Dermis microvascular lymphatic vessel endothelial cell (primary cell): ENCODE data around the gene POLRMT. TPM values are rescaled to one million over a fixed set of nuclear protein-coding genes. Genes with fewer than 3 reads are reported as not detected.
"Not testable (repeated sequence)": the region's sequence is repeated elsewhere in the genome, so short reads cannot be mapped to it uniquely, and the experiment has no call there.

ENCODE experiments used
- DNase-seq, 2 donors: peaks; one replicate each; pipeline versions ENCODE4 v3.0.0 to v3.0.0-alpha.2; 2010; ENCODE audit warnings: low read depth in 2 of 2
- total RNA-seq: library from RNA; depleted of rRNA; stranded (reverse); fragments of >200 nt; gene quantifications from 2 replicates; pipeline ENCODE4 v1.2.1, GENCODE V29; 2014

POLRMT gene
- total RNA-seq, 1 donor from 2014 or later: 19.3 TPM

DNA sequence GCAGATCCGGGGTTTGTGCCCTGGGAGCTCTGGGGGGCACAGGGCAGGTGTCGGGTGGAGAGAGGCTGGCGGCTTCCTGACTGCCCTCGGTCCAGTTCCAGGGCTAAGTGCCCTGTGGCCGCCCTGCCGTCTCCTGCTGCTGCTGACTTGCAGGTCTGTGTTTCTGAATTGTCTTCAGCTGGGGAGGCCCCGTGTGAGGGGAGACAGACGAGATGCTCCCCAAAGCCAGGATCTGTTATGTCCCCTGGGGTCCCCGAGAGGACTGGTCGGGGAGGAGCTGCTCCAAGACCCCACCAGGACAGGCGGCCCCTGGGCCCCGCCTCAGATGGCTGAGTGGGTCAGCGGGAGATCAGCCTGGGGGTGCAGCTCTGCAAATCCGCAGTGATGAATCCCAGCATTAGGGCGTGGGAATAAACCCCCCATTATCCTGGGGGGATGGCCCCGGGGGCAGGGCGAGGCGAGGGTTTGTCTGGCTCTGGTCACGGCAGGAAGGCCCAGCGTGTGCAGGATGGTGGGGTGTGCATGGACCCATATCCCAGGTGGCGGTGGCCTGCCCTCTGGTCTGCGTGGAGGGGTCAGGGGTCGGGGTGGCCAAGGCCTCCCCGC lies 39.0 kb downstream of the POLRMT start:
- no peak for DNase-seq

DNA sequence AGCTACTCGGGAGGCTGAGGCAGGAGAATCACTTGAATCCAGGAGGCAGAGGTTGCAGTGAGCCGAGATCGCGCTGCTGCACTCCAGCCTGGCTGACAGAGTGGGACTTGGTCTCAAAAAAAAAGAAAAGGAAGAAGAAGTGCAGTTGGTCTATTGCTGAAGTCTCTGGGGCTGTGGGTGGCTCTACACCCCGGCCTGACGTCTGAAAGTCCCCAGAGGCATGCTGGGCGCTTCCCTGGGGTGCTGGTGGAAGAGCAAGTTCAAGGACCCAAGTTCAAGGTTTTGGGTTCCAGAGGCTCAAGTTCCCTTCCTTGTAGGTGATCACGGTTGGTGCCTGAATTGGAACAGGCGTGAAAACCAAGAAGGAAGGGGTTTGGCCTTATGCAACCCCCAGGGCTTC lies 39.8 kb downstream of the POLRMT start:
- no peak for DNase-seq

GRCh38 chr19:593055-593454 lies 40.3 kb downstream of the POLRMT start:
- DNase-seq: no peak

DNA sequence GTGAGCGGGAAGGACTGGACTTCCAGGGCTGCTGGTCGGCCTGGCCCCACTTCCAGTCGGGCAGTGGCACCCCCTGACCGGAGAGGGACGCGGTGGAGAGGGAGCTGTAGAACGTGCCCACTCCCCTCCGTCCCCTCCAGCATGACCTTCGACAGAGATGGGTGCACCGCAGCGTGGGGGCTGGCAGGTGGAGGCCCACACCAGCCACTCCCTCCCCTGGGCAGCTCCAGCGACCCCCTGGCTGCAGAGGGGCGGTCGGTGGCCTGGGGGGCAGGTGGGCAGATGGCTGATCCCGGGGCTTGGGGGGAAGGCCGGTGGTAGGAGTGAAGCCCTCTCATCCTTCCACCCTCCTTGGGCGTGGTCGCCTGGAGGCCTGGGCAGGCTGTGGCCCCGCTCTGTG lies 41.2 kb downstream of the POLRMT start:
- no peak for DNase-seq

DNA sequence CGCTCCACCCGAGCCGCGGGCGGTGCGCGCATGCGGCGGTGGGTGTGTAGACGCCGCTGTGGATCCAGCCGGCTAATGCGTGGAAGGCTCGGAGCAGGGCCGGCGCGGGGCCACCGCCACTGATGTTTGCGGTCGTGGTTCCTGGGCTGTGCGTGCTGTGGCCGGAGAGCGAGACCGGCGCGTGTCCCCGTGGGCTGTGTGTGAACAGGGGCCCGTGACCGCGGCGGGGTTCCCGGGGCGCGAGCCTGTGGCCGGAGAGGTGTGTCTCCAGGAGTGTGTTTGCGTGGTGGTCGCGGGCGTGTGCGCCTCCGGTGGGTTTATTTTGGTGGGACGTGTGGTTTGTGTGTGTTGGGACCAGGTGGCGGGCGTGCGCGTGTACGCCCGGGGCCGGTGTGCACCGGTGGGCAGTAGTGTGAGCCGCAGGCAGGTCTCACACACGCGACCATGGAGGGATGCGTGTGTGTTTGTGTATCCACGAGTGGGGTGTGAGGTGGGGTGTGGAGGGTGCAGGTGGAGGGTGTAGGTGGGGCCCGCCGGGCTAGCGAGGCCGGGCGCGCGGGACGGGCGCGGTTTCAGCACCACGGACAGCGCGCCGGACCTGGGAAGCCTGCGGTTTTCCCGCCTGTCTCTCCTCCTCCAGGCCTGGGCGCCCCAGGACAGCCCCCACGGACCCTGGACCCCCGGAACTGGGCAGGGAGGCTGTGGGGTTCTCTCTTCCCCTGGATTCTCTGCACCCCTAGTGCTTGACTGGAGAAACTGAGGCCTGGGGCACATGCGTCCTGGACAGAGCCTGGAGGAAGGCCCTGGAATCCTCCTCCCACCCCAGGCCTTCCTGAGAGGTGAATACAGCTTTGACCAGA lies 42.0 kb downstream of the POLRMT start:
- peak in 1 of 2 donors; percentile 40 for DNase-seq

DNA sequence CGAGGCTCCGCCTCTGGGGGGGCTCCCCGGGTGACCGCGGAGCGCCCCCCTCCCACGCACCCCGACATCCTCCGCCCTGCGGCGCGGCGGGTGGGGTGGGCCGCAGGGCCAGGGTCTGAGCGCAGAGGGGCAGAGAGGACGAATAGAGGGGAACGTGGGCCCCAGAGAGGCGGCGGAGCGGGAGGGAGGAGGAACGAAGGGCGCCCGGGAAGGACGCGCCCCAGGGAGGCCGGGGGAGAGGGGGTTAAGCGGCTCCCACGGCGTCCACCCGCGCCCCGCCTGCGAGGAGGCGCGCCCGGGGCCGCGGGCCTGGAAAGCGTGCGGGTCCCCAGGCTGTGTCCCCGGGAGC lies 42.6 kb downstream of the POLRMT start:
- DNase-seq: no peak

- DNase-seq: peak in 1 of 2 donors; percentile 45
These were observed 43.0 kb downstream of the POLRMT start for GRCh38 chr19:590396-590745.

GRCh38 chr19:589693-590395 lies 43.5 kb downstream of the POLRMT start, which contains the start of gene HCN2:
TSS of gene HCN2 (plus strand) at chr19:589881. CDS start at chr19:589946, 65 bp downstream.
- no peak for DNase-seq

- no peak for DNase-seq
These were observed 44.3 kb downstream of the POLRMT start for GRCh38 chr19:588741-589692.

- DNase-seq: peak; percentile 28 to 74
These were observed 45.1 kb downstream of the POLRMT start for GRCh38 chr19:588093-588740.

GRCh38 chr19:585551-586110 lies 47.7 kb downstream of the POLRMT start:
- no peak for DNase-seq

DNA sequence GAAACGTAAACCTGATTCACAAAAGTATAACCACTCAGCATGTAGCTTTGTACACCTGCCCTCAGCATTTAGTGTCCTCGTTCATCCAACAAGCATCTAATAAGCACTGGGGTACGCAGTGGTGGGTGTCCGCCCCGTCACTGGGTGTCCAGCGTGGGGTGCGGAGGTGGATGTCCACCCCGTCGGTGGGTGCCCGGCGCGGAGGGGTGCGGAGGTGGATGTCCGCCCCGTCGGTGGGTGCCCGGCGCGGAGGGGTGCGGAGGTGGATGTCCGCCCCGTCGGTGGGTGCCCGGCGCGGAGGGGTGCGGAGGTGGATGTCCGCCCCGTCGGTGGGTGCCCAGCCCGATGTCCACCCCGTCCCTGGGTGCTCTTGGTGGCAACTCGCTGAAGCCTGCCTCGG lies 48.2 kb downstream of the POLRMT start:
- DNase-seq: not testable (repeated sequence)

DNA sequence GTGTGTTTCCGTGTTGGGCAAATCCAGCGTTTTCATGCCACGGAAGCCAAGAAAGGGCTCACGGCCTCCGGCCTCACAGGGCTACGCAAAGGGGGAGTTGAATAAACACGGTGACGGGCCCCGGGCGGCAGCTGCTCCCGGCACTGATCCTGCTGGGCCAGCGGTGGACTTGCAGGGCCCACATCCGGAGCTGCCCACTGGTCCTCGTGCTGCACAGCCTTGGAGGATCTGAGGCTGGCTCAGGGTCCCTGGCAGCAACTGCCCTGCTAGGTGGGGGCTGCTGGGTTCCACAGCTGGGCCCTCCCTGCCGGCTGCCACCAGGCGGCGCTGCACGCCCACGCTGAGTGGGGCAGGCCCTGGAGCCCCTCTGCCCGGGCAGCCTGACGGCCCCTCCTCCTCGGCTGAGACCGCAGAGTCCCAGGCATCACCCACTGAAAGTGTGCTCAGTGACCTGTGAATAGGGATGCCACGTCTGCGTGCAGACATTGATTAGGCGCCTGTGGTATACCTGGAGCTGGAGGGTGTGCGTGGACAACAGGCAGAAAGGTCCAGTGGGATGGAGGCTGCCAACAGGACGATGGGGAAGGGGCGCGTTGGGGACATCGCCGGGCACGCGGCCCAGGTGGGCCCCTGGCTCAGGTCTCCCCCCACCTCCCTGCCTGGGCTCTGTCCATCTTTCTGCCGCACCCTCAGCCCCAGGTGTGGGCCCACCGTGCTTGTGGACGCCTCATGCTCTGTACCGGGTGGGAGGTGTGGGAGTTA lies 48.9 kb downstream of the POLRMT start:
- peak in 1 of 2 donors; percentile 51 for DNase-seq

- no peak for DNase-seq
These were observed 49.4 kb downstream of the POLRMT start for GRCh38 chr19:583968-584239.

GRCh38 chr19:583198-583967 lies 50.0 kb downstream of the POLRMT start:
- no peak for DNase-seq

DNA sequence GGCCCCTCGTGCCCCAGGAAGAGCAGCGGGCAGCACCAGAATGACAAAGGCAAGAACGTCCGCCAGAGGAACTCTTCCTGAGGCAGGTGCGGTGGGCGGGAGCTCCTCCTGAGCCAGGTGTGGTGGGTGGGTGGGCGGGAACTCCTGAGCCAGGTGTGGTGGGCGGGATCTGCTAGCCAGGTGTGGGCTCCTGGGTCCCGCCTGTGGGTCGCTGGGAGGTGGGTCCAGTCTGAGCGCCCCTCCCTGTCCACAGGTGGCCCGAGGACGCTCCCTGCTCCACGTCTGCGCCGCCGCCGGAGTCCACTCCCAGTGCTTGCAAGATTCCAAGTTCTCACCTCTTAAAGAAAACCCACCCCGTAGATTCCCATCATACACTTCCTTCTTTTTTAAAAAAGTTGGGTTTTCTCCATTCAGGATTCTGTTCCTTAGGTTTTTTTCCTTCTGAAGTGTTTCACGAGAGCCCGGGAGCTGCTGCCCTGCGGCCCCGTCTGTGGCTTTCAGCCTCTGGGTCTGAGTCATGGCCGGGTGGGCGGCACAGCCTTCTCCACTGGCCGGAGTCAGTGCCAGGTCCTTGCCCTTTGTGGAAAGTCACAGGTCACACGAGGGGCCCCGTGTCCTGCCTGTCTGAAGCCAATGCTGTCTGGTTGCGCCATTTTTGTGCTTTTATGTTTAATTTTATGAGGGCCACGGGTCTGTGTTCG lies 50.7 kb downstream of the POLRMT start:
- DNase-seq: no peak

GRCh38 chr19:581399-582111 lies 51.8 kb downstream of the POLRMT start:
- no peak for DNase-seq

DNA sequence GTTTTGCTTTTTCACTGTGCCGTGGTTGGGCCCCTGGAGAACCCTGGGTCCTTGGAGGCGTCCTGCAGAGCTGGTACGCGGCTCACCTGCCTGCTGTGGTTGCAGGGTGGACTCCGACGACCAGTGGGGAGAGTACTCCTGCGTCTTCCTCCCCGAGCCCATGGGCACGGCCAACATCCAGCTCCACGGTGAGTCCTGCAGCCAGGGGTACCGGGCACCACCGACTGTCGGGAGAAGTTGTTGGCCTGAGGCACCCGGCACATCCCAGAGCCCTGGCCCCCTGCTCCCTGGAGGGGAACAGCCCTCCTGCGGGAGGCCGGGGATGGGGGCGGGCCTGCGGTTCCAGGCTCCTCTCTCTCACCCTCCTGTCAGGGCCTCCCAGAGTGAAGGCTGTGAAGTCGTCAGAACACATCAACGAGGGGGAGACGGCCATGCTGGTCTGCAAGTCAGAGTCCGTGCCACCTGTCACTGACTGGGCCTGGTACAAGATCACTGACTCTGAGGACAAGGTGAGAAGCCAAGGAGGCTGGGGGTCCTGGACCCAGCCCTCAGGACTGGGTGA lies 53.0 kb downstream of the POLRMT start:
- no peak for DNase-seq
